HG03558 (cell line): ENCODE results near the gene SMPDL3B.

Source experiments
- ATAC-seq: cut with Tn5 transposase; IDR thresholded peaks from one replicate; pipeline ENCODE4 v1.9.1; 2021; ENCODE audit warnings: moderate number of reproducible peaks; ENCODE audit not compliant: unreplicated experiment; ENCODE audit errors: extremely low read depth

SMPDL3B gene

GRCh38 chr1:27934818-27935549, at the start of gene SMPDL3B:
TSS of gene SMPDL3B (plus strand) at chr1:27935000. CDS start at chr1:27935184, 184 bp downstream.
- no peak for ATAC-seq

GRCh38 chr1:27885114-27885528, 49.7 kb upstream of the SMPDL3B start:
- ATAC-seq = no peak

GRCh38 chr1:27885621-27886352, 49.0 kb upstream of the SMPDL3B start:
- ATAC-seq = no peak

- no peak for ATAC-seq
These were observed 48.5 kb upstream of the SMPDL3B start for GRCh38 chr1:27886353-27886679.

- ATAC-seq = no peak
These were observed 48.1 kb upstream of the SMPDL3B start for GRCh38 chr1:27886744-27887143.

GRCh38 chr1:27887215-27888021, 47.4 kb upstream of the SMPDL3B start:
- ATAC-seq = no peak

- no peak for ATAC-seq
These were observed 45.3 kb upstream of the SMPDL3B start for GRCh38 chr1:27889506-27889905.

- ATAC-seq = no peak
These were observed 43.5 kb upstream of the SMPDL3B start for GRCh38 chr1:27891196-27891889.

- no peak for ATAC-seq
These were observed 40.3 kb upstream of the SMPDL3B start for GRCh38 chr1:27894521-27894920.

- no peak for ATAC-seq
These were observed 28.0 kb upstream of the SMPDL3B start for GRCh38 chr1:27906759-27907158.

- ATAC-seq = no peak
These were observed 22.4 kb upstream of the SMPDL3B start for GRCh38 chr1:27912429-27912828.

GRCh38 chr1:27915082-27915575, 19.7 kb upstream of the SMPDL3B start:
- no peak for ATAC-seq

- no peak for ATAC-seq
These were observed 12.5 kb upstream of the SMPDL3B start for GRCh38 chr1:27922272-27922671.

GRCh38 chr1:27928216-27928954, 6.4 kb upstream of the SMPDL3B start:
- no peak for ATAC-seq

- ATAC-seq = no peak
These were observed 3.6 kb upstream of the SMPDL3B start for GRCh38 chr1:27931184-27931583.

- ATAC-seq = no peak
These were observed 3.0 kb upstream of the SMPDL3B start for GRCh38 chr1:27931759-27932158.

GRCh38 chr1:27935721-27936120, 921 bp downstream of the SMPDL3B start:
- ATAC-seq = no peak

- ATAC-seq = no peak
These were observed 1.6 kb downstream of the SMPDL3B start for GRCh38 chr1:27936370-27936769.

GRCh38 chr1:27937524-27937836, 2.7 kb downstream of the SMPDL3B start:
- no peak for ATAC-seq

GRCh38 chr1:27938488-27938887, 3.7 kb downstream of the SMPDL3B start:
- ATAC-seq = no peak
